ENCODE measurements around the gene PCK1. TPM values are rescaled to one million over a fixed set of nuclear protein-coding genes. Genes with fewer than 3 reads are reported as not detected.

Gene PCK1
- total and polyA plus RNA-seq, 2 of the 13 experiments (the other 11 are each of a cell fraction or from before 2014, with no cell fraction given): 6.5 to 12.6 TPM

DNA sequence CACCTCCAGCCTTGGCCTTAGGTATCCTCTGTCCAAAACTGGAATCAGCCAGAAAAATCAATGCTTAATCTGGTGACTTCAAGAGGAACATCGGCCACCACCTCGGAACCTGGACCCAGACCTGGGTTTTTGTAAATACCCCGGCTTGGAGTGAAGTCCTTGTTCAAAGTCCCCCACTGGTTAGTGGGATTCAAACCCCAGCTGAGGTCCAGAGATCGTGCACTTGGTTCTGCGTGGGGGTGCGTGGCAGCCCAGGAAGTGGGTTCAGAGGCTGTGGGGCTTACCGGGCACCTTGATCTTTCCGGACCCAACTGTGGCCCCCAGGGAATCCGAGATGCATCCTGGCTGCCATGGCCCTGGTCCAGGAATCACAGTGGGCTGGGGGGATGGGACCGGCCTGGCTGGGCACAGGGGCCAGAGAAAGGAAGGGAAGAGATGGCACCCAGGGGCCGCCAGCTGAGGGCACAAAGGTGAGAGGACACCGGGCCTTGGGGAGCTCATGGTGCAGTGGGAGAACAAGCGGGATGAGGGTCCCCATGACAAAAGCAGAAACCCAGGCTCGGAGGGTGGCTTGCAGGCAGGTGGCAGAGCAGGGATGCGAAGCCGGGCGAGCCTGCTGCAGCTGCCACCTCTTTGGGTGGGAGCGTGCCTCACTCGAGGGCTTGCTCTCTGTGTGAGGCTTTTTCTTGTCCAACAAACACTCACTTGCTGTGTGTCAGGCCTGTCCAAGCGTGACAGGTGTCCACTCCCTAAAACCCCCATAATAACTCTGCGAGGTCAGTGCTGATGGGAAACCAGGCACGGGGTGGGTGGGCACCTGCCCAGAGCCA is 31.6 kb downstream of the PCK1 start (continued):
- TF ChIP-seq, protein P1, sequence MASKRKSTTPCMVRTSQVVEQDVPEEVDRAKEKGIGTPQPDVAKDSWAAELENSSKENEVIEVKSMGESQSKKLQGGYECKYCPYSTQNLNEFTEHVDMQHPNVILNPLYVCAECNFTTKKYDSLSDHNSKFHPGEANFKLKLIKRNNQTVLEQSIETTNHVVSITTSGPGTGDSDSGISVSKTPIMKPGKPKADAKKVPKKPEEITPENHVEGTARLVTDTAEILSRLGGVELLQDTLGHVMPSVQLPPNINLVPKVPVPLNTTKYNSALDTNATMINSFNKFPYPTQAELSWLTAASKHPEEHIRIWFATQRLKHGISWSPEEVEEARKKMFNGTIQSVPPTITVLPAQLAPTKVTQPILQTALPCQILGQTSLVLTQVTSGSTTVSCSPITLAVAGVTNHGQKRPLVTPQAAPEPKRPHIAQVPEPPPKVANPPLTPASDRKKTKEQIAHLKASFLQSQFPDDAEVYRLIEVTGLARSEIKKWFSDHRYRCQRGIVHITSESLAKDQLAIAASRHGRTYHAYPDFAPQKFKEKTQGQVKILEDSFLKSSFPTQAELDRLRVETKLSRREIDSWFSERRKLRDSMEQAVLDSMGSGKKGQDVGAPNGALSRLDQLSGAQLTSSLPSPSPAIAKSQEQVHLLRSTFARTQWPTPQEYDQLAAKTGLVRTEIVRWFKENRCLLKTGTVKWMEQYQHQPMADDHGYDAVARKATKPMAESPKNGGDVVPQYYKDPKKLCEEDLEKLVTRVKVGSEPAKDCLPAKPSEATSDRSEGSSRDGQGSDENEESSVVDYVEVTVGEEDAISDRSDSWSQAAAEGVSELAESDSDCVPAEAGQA (IDR thresholded peaks at IDR 0.05; ENCODE audit: low read depth): 0 out of 2 replicates have a peak, but pooled peaks have one; percentile 22
- TF ChIP-seq, protein P1 (CRISPR knock-in tag; IDR thresholded peaks at IDR 0.05; ENCODE audit: borderline replicate concordance): no peak
- TF ChIP-seq, protein P2, sequence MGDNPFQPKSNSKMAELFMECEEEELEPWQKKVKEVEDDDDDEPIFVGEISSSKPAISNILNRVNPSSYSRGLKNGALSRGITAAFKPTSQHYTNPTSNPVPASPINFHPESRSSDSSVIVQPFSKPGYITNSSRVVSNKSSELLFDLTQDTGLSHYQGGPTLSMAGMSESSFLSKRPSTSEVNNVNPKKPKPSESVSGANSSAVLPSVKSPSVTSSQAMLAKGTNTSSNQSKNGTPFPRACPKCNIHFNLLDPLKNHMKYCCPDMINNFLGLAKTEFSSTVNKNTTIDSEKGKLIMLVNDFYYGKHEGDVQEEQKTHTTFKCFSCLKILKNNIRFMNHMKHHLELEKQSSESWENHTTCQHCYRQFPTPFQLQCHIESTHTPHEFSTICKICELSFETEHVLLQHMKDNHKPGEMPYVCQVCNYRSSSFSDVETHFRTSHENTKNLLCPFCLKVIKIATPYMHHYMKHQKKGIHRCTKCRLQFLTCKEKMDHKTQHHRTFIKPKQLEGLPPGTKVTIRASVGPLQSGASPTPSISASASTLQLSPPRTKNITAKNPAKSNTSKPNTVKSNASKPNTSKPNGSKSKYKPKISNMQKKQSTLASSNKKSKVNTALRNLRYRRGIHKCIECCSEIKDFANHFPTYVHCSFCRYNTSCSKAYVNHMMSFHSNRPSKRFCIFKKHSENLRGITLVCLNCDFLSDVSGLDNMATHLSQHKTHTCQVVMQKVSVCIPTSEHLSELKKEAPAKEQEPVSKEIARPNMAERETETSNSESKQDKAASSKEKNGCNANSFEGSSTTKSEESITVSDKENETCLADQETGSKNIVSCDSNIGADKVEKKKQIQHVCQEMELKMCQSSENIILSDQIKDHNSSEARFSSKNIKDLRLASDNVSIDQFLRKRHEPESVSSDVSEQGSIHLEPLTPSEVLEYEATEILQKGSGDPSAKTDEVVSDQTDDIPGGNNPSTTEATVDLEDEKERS (CRISPR knock-in tag; IDR thresholded peaks at IDR 0.05): peak; percentile 50; the same call in 1 of the 2 replicates
- no peak for TF ChIP-seq PAF1 (CRISPR knock-in tag; IDR thresholded peaks at IDR 0.05)
- TF ChIP-seq FOXA3 (CRISPR knock-in tag; IDR thresholded peaks at IDR 0.05): 0 out of 2 replicates have a peak, but pooled peaks have one; percentile 39
- peak in 1 of 2 experiments; percentile 75; a peak in 2 of 4 replicates for TF ChIP-seq EP300 (IDR thresholded peaks at IDR 0.05; ENCODE audit: low read depth in 2 of 2, low read length in 2 of 2)
- TF ChIP-seq EP300 (CRISPR knock-in tag; IDR thresholded peaks at IDR 0.05; ENCODE audit: borderline replicate concordance): no peak
- TF ChIP-seq SRSF1 (optimal IDR thresholded peaks at IDR 0.05; ENCODE audit: low read depth, low read length): peak; percentile 4
- TF ChIP-seq SIX1 (CRISPR knock-in tag; IDR thresholded peaks at IDR 0.05; ENCODE audit: borderline replicate concordance): no peak
- 0 out of 2 replicates have a peak, but pooled peaks have one; percentile 42 for TF ChIP-seq ZNF430 (CRISPR knock-in tag; IDR thresholded peaks at IDR 0.05)
- 0 out of 2 replicates have a peak, but pooled peaks have one; percentile 59 for TF ChIP-seq ZKSCAN5 (CRISPR knock-in tag; IDR thresholded peaks at IDR 0.05)
- TF ChIP-seq NCOA2 (CRISPR knock-in tag; IDR thresholded peaks at IDR 0.05): 0 out of 2 replicates have a peak, but pooled peaks have one; percentile 43
- TF ChIP-seq, protein P3, sequence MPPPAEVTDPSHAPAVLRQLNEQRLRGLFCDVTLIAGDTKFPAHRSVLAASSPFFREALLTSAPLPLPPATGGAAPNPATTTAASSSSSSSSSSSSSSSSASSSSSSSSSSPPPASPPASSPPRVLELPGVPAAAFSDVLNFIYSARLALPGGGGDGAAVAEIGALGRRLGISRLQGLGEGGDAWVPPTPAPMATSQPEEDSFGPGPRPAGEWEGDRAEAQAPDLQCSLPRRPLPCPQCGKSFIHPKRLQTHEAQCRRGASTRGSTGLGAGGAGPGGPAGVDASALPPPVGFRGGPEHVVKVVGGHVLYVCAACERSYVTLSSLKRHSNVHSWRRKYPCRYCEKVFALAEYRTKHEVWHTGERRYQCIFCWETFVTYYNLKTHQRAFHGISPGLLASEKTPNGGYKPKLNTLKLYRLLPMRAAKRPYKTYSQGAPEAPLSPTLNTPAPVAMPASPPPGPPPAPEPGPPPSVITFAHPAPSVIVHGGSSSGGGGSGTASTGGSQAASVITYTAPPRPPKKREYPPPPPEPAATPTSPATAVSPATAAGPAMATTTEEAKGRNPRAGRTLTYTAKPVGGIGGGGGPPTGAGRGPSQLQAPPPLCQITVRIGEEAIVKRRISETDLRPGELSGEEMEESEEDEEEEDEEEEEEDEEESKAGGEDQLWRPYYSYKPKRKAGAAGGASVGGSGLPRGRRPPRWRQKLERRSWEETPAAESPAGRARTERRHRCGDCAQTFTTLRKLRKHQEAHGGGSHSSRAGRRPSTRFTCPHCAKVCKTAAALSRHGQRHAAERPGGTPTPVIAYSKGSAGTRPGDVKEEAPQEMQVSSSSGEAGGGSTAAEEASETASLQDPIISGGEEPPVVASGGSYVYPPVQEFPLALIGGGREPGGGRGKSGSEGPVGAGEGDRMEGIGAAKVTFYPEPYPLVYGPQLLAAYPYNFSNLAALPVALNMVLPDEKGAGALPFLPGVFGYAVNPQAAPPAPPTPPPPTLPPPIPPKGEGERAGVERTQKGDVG (CRISPR knock-in tag; IDR thresholded peaks at IDR 0.05; ENCODE audit: borderline replicate concordance): no peak
- TF ChIP-seq NR2F6 (IDR thresholded peaks at IDR 0.05): peak; percentile 29; the same call in 1 of the 2 replicates
- no peak; the same call in 1 of the 2 replicates for TF ChIP-seq NR2F6 (CRISPR knock-in tag; IDR thresholded peaks at IDR 0.05)
- TF ChIP-seq KLF16 (CRISPR knock-in tag; IDR thresholded peaks at IDR 0.05): peak in 1 of 2 experiments; percentile 18; a peak in 1 of 4 replicates
- no peak for TF ChIP-seq ZNF160 (CRISPR knock-in tag; IDR thresholded peaks at IDR 0.05)
